H9 (cell line): Measurements from ENCODE around the gene PRKAG3. TPM values are rescaled to one million over a fixed set of nuclear protein-coding genes. Genes with fewer than 3 reads are reported as not detected.
A peak's percentile ranks its signal among the peaks of the same experiment; 100 is the strongest.

Source experiments
- DNase-seq: peaks from one replicate; pipeline ENCODE4 v3.0.0-alpha.2; 2017
- H2AFZ ChIP-seq: one replicate; pipeline ENCODE4 v1.6.1; 2013; ENCODE audit warnings: mild to moderate bottlenecking, low read length, control low read depth, moderate library complexity
- H2AK5ac ChIP-seq: 2 replicates; pipeline ENCODE4 v1.6.1; 2013; ENCODE audit warnings: low read length, control low read depth, mixed read lengths; ENCODE audit not compliant: insufficient read length
- H2BK120ac ChIP-seq: one replicate; pipeline ENCODE4 v1.6.1; 2013; ENCODE audit warnings: low read depth, mild to moderate bottlenecking, low read length, control low read depth, inconsistent platforms; ENCODE audit not compliant: poor library complexity, severe bottlenecking
- H2BK12ac ChIP-seq: 2 replicates; pipeline ENCODE4 v1.6.1; 2013; ENCODE audit warnings: low read length, control low read depth, mixed read lengths, low read depth; ENCODE audit not compliant: insufficient read length
- H2BK15ac ChIP-seq: 2 replicates; pipeline ENCODE4 v1.6.1; 2013; ENCODE audit warnings: low read depth, low read length, control low read depth
- H2BK20ac ChIP-seq: one replicate; pipeline ENCODE4 v1.6.1; 2013; ENCODE audit warnings: low read depth, mild to moderate bottlenecking, low read length, control low read depth, inconsistent platforms; ENCODE audit not compliant: poor library complexity, severe bottlenecking
- H2BK5ac ChIP-seq: 2 replicates; pipeline ENCODE4 v1.6.1; 2013; ENCODE audit warnings: low read length, control low read depth, mixed read lengths; ENCODE audit not compliant: insufficient read length
- H3K14ac ChIP-seq: 2 replicates; pipeline ENCODE4 v1.6.1; 2013; ENCODE audit warnings: low read length, control low read depth; ENCODE audit not compliant: insufficient read depth
- H3K18ac ChIP-seq: 2 replicates; pipeline ENCODE4 v1.6.1; 2013; ENCODE audit warnings: low read depth, mild to moderate bottlenecking, mixed read lengths, low read length, control low read depth; ENCODE audit not compliant: insufficient read length
- H3K23ac ChIP-seq: 2 replicates; pipeline ENCODE4 v1.6.1; 2013; ENCODE audit warnings: low read length, control low read depth, mixed read lengths, low read depth; ENCODE audit not compliant: insufficient read length
- H3K23me2 ChIP-seq: 2 replicates; pipeline ENCODE4 v1.6.1; 2013; ENCODE audit warnings: low read depth, mild to moderate bottlenecking, mixed read lengths, low read length, control low read depth; ENCODE audit not compliant: insufficient read length, poor library complexity, severe bottlenecking
- H3K27ac ChIP-seq: 2 replicates; pipeline ENCODE4 v1.5.1; 2013; ENCODE audit warnings: low read length, control low read depth, mixed read lengths, low read depth; ENCODE audit not compliant: insufficient read length
- H3K27me3 ChIP-seq: 2 replicates; pipeline ENCODE4 v1.6.1; 2013; ENCODE audit warnings: low read length, control low read depth, inconsistent platforms; ENCODE audit not compliant: insufficient read depth
- H3K4ac ChIP-seq: 2 replicates; pipeline ENCODE4 v1.6.1; 2013; ENCODE audit warnings: low read depth, mild to moderate bottlenecking, control low read depth, inconsistent platforms, low read length, moderate library complexity
- H3K4me1 ChIP-seq: 2 replicates; pipeline ENCODE4 v1.6.1; 2013; ENCODE audit warnings: low read length, control low read depth, inconsistent platforms; ENCODE audit not compliant: insufficient read depth
- H3K4me2 ChIP-seq: 2 replicates; pipeline ENCODE4 v1.6.1; 2013; ENCODE audit warnings: low read length, control low read depth, mixed read lengths; ENCODE audit not compliant: insufficient read length, insufficient read depth
- H3K56ac ChIP-seq: 2 replicates; pipeline ENCODE4 v1.6.1; 2013; ENCODE audit warnings: low read depth, mild to moderate bottlenecking, mixed read lengths, low read length, control low read depth; ENCODE audit not compliant: insufficient read length
- H3K79me1 ChIP-seq: 2 replicates; pipeline ENCODE4 v1.6.1; 2013; ENCODE audit warnings: low read depth, mild to moderate bottlenecking, moderate library complexity, low read length, control low read depth, inconsistent platforms; ENCODE audit not compliant: insufficient read depth, poor library complexity, severe bottlenecking
- H3K79me2 ChIP-seq: 2 replicates; pipeline ENCODE4 v1.6.1; 2013; ENCODE audit warnings: low read length, control low read depth, inconsistent platforms; ENCODE audit not compliant: insufficient read depth
- H3K9ac ChIP-seq: 2 replicates; pipeline ENCODE4 v1.6.1; 2013; ENCODE audit warnings: low read length, control low read depth, mixed read lengths; ENCODE audit not compliant: insufficient read length; ENCODE audit errors: extremely low read depth
- H3K9me3 ChIP-seq: one replicate; pipeline ENCODE4 v1.6.1; 2013; ENCODE audit warnings: low read depth, low read length, inconsistent platforms; ENCODE audit not compliant: control insufficient read depth
- H3T11ph ChIP-seq: one replicate; pipeline ENCODE4 v1.6.1; 2013; ENCODE audit warnings: mild to moderate bottlenecking, low read length, control low read depth, inconsistent platforms
- H4K20me1 ChIP-seq: one replicate; pipeline ENCODE4 v1.6.1; 2013; ENCODE audit not compliant: control insufficient read depth, insufficient read length, insufficient read depth
- H4K5ac ChIP-seq: 2 replicates; pipeline ENCODE4 v1.6.1; 2013; ENCODE audit warnings: low read depth, mild to moderate bottlenecking, mixed read lengths, low read length, control low read depth; ENCODE audit not compliant: insufficient read length
- H4K8ac ChIP-seq: replicated peaks from 2 replicates; pipeline ENCODE4 v1.6.1; 2013; ENCODE audit warnings: low read length, control low read depth, mixed read lengths, low read depth; ENCODE audit not compliant: insufficient read length
- H4K91ac ChIP-seq: 2 replicates; pipeline ENCODE4 v1.6.1; 2013; ENCODE audit warnings: low read depth, mild to moderate bottlenecking, moderate library complexity, mixed read lengths, low read length, control low read depth; ENCODE audit not compliant: insufficient read length
- H3K27ac Mint-ChIP-seq, 3 experiments: 2 replicates in 2 of 3; 3 replicates in 1 of 3; pipeline ENCODE4 v1.8.0; 2020 to 2021; ENCODE audit warnings: mixed read lengths in 3 of 3, mild to moderate bottlenecking in 1 of 3, moderate library complexity in 1 of 3
- H3K27me3 Mint-ChIP-seq: 2 replicates; pipeline ENCODE4 v1.8.0; 2021; ENCODE audit warnings: low read depth, mild to moderate bottlenecking, moderate library complexity, mixed read lengths
- H3K36me3 Mint-ChIP-seq, 3 experiments: 2 replicates in 2 of 3; 3 replicates in 1 of 3; pipeline ENCODE4 v1.8.0; 2020 to 2021; ENCODE audit warnings: low read depth in 3 of 3, mixed read lengths in 3 of 3; ENCODE audit not compliant: insufficient read depth in 1 of 3
- H3K4me1 Mint-ChIP-seq, 2 experiments: 2 replicates each; pipeline ENCODE4 v1.8.0; 2020; ENCODE audit warnings: mixed read lengths in 2 of 2
- H3K4me3 Mint-ChIP-seq, 2 experiments: 2 replicates in 1 of 2; 3 replicates in 1 of 2; pipeline ENCODE4 v1.8.0; 2020 to 2021; ENCODE audit warnings: mild to moderate bottlenecking in 2 of 2, mixed read lengths in 2 of 2, moderate library complexity in 1 of 2
- H3K9me3 Mint-ChIP-seq, 2 experiments: 2 replicates in 1 of 2; 3 replicates in 1 of 2; pipeline ENCODE4 v1.8.0; 2020; ENCODE audit warnings: mild to moderate bottlenecking in 2 of 2, mixed read lengths in 2 of 2, moderate library complexity in 1 of 2
- CTCF ChIP-seq: fragments of 200-600 bp; sonication (generic); conservative IDR thresholded peaks from 3 replicates; pipeline ENCODE4 v1.8.0; 2021; ENCODE audit warnings: antibody characterized with exemption, mild to moderate bottlenecking
- WGBS: extraction: QIAGEN DNeasy Blood & Tissue Kit; methylation state at CpG from one replicate; pipeline ENCODE4 v1.1.7; 2013; ENCODE audit warnings: missing lambda C conversion rate, low lambda C conversion rate, mixed read lengths; ENCODE audit not compliant: insufficient read length; ENCODE audit errors: extremely low coverage; 5-methylcytosine and 5-hydroxymethylcytosine counted together
- total RNA-seq: library from RNA; stranded (reverse); gene quantifications from 2 replicates; pipeline ENCODE4 v1.2.1, GENCODE V29; 2021

The PRKAG3 gene
- total RNA-seq, 1 experiment from 2014 or later, result not detected

- H3K4me1 ChIP-seq, result no peaks in the 10 kb centered on the region
- no peak for TF ChIP-seq CTCF
- no peak overlapping the region for H2AFZ ChIP-seq
- H2BK12ac ChIP-seq, result no peak overlapping the region
- H3K9me3 ChIP-seq, result no peaks in the 10 kb centered on the region
- H3K27me3 Mint-ChIP-seq, result no peaks in the 10 kb centered on the region
- no peaks in the 10 kb centered on the region; a peak in 1 of 7 replicates for H3K36me3 Mint-ChIP-seq
- no peak overlapping the region for H2BK15ac ChIP-seq
- no peak overlapping the region for H3K4me2 ChIP-seq
- H2BK120ac ChIP-seq, result no peak overlapping the region
- H3K14ac ChIP-seq, result no peak overlapping the region; the same call in 1 of the 2 replicates
- no peak overlapping the region for H2BK5ac ChIP-seq
- no peaks in the 10 kb centered on the region for H3K23me2 ChIP-seq
- H4K8ac ChIP-seq, result no peak overlapping the region
- H3K27ac ChIP-seq, result no peak overlapping the region
- no peak overlapping the region for H3T11ph ChIP-seq
- no peak overlapping the region for H3K23ac ChIP-seq
- H3K4me3 Mint-ChIP-seq, result no peak overlapping the region
- no peak for DNase-seq
- H3K18ac ChIP-seq, result no peak overlapping the region
- no peak overlapping the region for H3K9ac ChIP-seq
- no peak overlapping the region for H4K5ac ChIP-seq
- H2AK5ac ChIP-seq, result no peak overlapping the region
- no peak overlapping the region for H3K4ac ChIP-seq
- H4K20me1 ChIP-seq, result no peaks in the 10 kb centered on the region
- H3K9me3 Mint-ChIP-seq, result no peaks in the 10 kb centered on the region
- no CpG with 5 or more reads among the region's 13 CpGs for WGBS
- no peak overlapping the region for H4K91ac ChIP-seq
- H3K27me3 ChIP-seq, result no peaks in the 10 kb centered on the region
- no peaks in the 10 kb centered on the region for H3K79me1 ChIP-seq
- H3K4me1 Mint-ChIP-seq, result no peaks in the 10 kb centered on the region
- H2BK20ac ChIP-seq, result no peak overlapping the region
- peak overlapping the region in 1 of 3 experiments; percentile 53; a peak in 1 of 7 replicates for H3K27ac Mint-ChIP-seq
- H3K79me2 ChIP-seq, result no peaks in the 10 kb centered on the region
- no peak overlapping the region for H3K56ac ChIP-seq
Observed at GRCh38 chr2:218814540-218815243, 16.9 kb downstream of the PRKAG3 start.
